Non-pigmented ciliary epithelial cell (primary cell): ENCODE results near the gene ATP6V0A4.
"Not testable (repeated sequence)": the region's sequence is repeated elsewhere in the genome, so short reads cannot be mapped to it uniquely, and the experiment has no call there.

ENCODE experiments used
- DNase-seq: peaks from one replicate; pipeline ENCODE4 v3.0.0-alpha.2; 2010; ENCODE audit warnings: low read depth

The ATP6V0A4 gene

DNA sequence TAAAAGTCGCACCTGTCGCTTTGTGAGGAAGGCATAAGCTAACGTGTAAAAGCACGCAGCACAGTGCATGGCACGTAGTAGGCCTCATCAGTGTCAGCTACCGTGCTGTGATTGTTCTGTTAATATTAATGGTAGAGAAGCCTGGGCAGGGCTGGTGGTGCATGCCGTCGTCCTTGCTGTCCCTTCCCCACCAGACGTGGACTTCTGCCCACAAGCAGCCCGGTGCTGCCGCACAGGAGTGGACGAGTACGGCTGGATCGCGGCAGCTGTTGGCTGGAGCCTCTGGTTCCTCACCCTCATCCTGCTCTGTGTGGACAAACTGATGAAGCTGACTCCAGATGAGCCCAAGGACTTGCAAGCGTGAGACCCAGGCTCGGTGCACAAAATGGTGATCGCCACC is 4.7 kb upstream of the ATP6V0A4 start:
- no peak for DNase-seq

DNA sequence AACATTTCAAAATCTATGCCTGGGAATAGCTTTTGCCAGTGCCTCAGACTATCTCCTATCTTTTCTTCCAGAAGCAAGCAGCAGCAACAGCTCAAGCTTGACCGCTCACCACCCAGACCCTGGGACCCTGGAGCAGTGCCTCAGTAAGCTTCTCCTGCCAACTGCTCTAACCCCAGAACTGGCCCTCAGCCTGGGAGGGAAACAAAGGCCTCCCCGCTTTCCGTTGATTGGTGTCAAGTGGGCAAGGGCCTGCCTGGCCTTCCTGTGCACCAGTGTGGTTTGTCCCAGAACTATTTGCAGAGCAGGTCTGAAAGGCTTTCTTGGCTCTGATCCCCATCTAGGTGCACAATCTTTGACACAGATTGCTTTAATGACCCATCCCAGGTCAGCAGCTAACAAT is 3.3 kb upstream of the ATP6V0A4 start:
- no peak for DNase-seq

DNA sequence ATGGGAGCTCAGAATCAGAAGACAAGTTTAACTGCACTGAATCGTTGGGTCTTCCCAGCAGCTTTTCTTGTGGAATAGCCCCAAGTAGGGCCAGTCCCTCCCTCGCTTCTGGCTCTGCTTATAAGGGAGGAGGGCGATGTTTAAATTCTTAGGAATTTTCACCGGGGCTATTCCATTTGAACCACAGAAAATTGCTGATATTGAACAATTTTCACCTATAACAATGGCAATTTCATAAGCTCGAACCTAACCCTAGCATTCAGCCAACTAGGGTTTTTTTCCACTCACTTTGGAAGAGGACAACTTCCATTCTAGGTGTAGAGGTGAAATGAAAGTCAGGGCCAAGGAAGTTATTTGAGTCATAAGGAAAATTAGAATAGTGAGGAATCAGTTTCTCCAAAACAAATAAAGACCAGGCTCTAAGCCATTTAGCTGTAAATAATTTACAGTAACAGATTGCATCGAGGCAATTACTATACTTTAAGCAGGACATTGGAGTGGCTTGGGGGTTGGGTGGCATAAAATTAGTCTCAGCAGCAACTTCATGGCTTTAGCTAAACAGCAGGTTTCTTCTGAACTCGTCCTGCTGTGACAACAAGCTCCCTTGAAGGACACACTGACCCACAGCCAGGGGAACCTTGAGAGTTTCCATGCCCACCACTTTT is 1.5 kb upstream of the ATP6V0A4 start:
- DNase-seq: no peak

DNA sequence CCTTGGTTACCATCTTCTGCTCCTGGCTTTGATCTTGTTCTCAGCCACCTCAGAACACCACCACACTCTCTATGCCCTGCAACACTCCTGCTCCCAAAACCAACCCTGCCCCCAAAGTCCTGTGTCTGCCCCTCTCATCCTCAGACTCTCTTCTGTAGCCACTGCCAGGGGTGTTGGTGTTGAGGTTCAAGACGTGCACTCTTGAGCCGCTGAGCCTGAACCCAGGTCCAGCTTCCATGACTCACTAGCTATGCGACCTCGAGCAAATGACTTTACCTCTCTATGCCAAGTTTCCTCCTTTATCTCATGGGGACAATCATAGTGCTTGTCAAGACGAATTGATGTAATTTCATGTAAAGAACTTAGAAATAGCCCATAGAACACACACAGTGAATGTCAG is 840 bp upstream of the ATP6V0A4 start:
- DNase-seq: no peak

DNA sequence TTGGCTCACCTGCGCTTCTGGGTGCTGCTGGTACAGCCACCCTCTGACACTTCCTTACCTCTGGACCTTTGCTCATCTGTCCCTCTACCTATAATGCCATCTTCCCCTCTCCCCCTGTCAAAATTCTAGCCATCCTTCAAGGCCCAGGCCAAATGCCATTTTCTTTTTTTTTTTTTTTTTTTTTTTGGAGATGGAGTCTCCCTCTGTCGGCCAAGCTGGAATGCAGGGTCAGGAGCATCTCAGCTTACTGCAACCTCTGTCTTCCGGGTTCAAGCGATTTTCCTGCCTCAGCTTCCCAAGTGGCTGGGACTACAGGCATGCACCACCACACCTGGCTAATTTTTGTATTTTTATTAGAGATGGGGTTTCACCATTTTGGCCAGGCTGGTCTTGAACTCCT is 950 bp downstream of the ATP6V0A4 start:
- not testable (repeated sequence) for DNase-seq

DNA sequence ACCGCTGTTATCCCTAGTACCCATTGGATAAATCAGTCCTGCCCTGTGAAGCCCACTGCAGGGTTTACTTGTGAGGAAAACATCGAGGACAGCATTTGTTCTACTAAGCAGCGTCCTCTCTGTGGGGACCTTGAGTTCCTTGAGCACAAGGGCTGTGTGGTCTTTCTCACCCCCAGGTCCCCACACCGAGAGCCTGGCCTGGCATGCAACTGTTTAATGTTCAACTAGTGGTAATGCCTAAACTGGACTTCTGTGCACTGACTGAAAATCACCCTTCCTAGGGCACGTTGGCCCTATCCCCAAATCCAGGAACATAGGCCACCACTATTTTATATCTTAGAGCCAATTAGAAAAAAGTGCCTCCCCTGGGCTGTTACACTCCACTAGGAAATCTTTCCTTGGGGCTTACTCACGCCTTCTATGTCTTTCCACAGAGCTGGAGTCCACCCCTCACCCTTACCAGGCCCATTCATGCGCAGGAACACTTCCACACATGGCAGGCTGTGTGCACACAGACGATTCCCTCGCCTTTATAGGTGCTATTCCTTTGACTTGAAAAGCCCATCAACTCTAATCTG is 1.9 kb downstream of the ATP6V0A4 start:
- DNase-seq: no peak

DNA sequence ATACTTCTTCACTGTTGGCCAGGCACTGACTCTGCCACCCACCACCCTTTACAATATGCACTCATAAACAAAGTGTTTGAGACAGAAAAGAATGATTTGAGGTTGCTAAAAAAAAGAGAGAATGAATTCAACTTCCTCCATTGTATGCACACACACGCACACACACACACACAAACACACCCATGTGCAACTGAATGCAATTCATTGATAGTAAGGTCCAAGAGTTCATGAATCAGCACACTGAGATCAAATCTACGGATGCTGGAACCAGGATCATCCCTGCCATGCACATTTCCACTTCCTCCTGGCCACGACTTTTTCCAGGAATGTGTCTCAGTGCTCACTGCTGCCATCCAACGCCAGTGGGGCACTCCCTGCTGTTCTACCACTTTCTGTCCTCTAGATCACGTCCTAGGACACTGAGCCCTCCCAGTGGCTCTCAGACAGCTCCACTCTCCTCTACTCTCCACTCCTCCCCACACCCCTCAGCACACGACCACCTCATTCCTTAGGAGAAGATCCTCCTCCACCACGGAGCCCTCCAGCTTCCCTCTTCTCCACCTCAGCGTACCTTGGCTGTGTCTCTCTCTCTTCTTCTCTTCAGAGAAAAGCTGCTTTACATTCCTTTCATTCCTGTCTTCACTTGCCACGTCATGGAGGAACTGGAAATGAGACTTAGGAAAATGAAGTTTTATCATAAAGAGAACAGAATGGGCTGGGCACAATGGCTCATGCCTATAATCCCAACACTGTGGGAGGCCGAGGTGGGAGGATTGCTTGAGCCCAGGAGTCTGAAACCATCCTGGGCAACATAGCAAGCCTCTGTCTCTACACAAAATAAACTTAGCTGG is 12.2 kb downstream of the ATP6V0A4 start:
- no peak for DNase-seq

DNA sequence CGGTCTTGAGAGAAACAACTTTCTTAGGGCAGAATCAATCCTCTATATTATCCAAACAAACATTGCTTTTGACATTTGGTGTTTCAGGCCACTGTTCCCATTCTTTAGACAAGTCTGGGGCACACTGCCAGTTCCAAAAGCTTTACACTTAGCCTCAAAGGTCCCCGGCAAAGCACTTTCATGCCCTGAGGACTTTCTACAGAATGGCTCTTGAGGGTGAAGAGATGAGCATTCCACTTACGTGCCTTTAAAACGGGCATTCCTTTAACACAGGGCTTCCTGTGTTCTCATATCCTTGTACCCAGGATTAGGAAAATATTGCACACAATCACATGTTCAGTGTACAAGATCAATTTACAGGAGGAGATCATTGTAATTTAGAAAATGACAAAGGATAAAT is 13.3 kb downstream of the ATP6V0A4 start:
- DNase-seq: no peak

DNA sequence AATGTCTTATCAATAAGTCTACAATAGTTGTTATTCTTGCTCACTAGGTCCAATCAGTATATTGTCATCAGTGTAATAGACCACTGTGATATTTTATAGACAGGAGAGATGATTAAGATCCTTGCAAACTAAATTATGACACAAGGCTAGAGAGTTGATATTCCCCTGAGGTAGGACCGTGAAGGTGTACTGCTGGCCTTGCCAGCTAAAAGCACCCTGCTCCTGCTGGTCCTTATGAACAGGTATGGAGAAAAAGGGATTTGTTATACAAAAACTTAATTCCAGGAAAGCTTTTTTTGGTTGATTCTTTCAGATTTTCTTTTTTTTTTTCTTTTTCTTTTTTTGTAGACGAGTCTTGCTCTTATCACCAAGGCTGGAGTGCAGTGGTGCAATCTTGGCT is 17.0 kb downstream of the ATP6V0A4 start:
- DNase-seq: no peak

DNA sequence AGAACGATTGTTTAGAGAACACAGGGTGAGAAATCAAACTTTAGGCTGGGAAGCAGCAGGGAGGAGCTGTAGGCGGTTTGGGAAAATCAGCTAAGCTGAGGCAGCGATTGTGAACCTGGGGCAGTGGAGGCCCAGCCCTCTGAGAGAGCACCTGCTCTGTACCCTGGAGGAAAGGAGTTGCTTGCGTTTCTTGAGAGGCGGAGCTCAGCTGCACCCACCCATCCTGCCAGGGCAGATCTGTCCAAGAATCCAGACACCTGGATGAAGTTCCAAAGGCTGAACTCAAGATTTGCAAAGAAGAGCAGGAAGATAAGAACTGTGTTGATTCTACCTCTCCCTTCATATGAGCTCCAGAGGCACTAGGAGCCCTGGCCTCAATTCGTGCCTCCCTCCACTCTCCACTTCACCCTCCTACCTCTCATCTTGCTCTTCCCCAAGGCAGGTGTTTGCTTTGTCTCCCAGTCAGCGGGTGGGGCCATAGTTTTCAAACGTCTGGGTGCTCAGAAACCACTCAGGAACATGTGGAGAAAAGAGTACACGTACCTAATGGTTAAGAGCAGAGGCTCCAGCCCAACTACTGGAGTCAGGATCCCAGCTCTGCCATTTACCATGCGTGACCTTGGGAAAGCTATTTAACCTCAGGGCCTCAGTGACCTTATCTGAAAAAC is 21.7 kb downstream of the ATP6V0A4 start:
- no peak for DNase-seq

DNA sequence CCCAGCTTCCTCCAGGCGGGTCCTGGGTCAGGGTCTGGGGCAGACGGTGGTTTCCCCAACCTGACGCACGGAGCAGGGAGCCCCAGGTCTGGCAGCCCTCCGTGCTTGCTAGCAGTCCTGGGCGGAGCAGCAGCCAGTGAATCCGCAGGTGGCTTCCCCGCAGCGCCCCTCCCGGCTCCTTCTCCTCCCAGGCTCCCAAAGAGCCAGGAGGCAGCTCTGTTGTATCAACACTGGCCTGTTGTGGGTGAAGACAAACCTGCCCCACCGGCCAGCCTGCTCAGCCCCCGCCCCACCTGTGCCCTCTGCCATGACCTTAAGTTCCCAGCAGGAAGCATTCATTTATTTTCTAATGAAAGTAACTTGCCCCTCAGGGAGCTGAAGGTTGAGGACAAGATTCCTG is 24.2 kb downstream of the ATP6V0A4 start:
- DNase-seq: no peak

DNA sequence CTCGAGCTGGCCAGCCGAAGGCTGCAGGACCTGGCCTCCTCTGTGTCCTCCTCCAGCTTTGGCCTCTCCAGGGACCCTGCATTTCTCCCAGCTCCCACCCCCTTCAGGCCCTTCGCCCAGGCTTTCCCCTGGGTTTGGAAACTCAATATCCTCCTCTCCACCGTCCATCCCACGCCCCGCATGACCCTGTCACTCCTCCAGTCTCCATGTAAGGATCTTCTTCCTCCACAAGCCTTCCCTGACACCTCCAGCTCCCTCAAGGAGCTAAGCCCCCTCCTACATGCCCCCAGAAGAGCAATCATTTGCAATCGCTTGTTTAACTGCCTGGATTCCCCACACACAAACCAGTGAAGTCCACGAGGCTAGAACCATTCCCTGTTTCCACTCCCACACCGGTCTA is 24.8 kb downstream of the ATP6V0A4 start:
- DNase-seq: no peak

DNA sequence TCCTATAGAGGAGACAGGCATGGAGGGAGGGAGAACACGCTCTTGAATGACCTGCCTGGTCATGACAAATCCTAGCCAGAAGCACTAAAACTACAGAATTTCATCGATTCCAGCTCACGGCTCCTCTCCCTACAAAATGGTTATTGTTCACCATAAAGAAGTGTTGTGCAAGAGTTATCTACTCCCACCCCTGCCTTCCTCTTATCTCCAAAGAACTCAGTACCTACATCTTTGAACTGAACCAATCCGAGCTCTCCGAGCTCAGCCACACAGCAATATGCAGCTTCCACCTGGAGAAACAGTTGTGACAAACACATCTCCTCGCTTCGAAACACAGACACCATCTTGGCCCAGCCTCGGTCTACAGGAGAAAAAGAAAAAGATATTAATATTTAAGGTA is 27.1 kb downstream of the ATP6V0A4 start:
- no peak for DNase-seq

DNA sequence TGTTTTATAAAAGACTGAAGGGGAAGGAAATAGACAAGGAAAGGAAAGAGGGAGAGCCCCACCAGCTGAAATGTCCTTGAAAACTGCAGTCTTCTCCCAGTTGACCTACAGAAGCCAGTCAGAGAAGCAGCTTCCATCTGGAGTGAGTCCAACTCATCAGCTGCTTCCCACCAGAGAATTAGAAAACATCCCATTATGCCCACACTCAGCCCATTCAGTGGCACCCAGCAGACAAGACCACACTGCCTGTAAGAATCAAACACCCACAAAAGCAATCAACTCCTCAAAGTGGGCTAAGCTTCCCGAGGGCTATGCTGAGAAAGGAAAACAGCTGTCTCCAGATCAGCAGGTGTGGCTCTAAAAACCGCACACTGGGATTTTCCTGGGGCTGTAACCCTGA is 29.8 kb downstream of the ATP6V0A4 start:
- DNase-seq: no peak

DNA sequence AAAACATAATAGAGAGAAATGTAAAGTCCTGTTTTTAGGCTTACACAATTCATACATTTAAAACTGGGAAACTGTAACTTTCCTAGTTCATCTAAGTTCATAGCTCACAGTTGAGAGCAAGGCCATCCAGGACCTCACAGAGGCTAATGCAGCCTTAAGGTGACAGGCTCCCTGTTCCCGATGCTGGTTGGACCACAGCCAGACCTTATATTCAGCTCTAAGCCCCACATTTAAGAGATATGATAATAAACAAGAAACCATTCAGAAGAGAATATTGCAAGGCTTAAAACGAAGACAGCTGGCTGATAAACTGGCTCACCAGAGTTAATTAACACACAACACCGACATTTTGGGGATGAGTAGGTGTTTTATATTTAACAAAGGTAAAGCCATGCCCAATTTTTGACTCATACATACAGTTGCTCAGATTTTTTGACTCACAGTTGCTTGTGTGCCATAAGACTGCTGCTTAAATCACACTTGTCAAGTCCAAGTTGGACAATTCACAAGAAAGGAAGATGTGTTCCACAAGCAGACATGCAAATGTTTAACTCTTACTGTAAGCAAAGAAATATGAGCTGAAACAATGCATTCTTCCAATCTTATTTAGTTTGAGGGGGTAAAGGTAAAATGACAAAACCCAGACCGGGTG is 41.3 kb downstream of the ATP6V0A4 start:
- DNase-seq: no peak

DNA sequence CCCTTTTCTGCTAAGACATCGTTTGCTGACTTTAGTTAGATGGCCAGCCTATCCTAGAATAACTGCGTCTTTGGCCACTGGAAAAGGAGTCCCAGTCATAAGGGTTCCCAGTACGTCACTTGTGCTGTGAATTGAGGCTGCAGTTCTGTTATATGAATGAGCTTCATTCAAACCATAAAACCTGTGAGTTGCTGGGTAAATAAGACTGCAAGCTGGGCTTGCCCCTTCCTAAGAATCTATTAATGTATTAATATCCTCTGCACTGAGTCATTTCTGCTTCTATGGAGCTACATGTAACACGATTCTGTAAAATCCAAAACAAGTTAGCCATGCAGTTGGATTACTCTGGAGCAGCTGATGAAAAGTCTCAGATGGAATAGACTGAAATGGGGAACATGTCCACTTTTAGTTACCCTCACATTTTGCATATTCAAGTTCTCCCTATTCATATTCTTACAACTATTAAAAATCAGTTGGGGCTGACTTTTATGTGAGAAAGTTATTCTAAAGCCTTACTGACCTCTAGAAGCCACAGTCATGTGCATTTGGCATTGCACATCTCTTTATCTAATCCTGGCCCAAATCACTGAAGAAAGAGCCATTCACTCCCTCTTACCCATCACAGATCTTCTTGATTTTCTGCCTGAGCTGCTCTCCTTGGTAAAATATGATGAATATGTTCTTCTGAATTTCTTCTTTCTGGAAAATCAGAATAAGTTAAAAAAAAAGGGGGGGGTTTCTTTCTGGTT is 42.0 kb downstream of the ATP6V0A4 start:
- no peak for DNase-seq

DNA sequence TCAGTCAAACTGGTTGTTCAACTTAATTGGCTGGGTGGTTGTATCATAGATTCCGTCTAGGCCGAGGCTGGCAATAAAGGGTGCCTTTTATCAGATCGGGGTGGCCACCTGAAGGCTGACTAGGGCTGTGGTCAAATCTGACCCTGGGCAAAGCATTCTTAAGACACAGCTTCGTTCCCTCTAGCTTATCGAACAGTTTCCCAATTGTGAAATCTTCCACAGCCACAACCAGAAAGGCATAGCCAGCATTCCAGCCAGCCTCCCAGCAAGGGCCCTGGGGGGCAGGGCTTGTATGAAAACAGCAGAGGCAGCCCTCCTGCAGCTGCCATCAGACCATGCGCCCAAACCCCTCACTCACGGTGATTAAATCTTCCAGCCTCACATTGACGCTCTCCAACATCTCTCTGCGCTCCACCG is 42.7 kb downstream of the ATP6V0A4 start:
- DNase-seq: no peak

DNA sequence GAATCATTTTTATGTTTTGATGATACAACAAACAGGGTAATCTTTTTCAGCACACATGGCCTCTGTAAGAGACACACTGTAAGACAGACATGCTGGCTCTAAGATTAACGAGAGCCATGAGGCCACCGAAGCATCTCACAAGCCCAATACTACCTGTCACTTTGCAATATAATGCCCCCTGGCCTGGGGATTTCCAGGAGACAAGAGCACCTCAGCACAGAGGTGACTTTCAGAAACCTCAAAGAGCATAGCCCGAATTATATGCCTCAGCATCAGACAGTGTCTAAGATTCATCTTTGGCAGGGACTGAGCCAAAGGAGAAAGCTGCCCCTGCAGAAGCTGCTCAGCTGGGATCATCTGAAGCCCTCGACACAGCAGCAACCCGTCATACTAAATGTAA is 44.4 kb downstream of the ATP6V0A4 start:
- no peak for DNase-seq

DNA sequence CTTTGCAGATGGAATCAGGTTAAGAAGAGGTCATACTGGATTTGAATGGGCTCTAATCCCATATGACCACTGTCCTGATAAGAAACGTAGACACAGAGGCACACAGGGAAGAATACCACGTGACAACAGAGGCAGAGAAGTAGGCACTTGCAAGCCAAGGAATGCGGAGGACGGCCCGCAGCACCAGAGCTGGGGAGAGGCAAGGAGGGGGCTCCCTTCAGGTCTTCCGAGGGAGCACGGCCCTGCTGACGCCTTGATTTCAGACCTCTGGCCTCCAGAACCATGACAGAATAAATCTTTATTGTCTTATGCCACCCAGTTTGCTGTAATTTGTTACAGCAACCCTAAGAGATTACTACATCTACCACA is 44.9 kb downstream of the ATP6V0A4 start:
- DNase-seq: no peak

DNA sequence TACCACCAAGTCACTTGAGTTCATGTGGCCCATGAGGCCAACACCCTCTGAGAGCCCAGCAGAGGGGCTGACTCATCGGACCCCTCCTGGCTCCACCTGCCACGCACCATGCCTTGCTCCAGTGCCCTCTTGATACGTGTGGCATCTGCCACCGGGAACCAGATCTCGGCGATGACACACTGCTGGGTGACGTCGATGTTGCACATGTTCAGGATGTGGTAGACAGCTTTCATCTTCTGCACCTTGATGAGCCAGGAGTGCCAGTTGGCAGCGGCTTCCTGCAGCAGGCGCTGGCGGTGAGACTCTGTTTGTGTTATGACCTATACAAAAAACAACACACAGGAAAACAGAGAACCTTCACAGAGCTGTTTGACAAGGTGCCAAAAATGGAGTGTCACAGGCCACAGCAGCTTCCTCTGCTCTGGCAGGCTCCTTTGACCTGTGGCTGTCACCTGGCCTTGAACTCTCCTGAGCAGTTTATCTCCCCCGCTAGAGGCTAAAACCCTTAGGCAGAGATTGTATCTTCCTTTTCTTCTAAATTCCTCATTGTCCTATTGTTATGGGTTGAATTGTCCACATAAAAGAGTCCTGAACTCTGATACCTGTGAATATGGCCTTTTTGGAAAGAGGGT is 45.4 kb downstream of the ATP6V0A4 start:
- no peak for DNase-seq

DNA sequence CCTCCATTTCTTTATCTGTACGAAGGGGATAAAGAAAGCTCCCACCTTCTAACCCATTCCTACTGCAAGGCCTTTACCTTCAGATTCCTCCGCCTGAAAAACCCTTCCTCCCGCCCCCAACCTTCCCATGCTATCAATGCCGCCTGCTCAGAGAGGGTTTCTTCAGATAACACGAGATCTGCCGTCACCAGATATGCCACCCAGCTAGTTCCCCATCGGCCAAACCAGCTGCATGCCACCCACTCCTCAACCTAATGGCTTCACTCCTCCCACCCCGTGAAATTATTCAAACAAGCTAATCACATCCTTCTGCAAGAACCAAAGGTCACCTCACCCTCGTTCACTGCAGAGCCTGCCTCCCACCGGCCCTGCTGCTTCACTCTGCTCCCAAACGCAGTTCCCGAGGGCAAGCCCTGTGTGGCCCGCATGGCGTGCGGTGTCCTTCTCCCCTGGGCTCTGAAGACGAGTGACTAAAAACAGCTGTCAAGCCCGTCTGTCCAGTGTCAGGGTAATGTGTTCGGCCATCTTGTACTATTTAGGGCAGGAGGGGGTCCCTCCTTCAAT is 47.0 kb downstream of the ATP6V0A4 start:
- no peak for DNase-seq
